Common myeloid progenitor, CD34-positive (primary cell): ENCODE results near the gene ENPP6.
"Not testable (repeated sequence)": the region's sequence is repeated elsewhere in the genome, so short reads cannot be mapped to it uniquely, and the experiment has no call there.

ENCODE experiments used
- CTCF ChIA-PET: fragments of 350-600 bp; sonication (Branson Sonifier 250); formaldehyde crosslinking; loops from one replicate; lab custom pipeline; 2021; ENCODE audit warnings: antibody characterized with exemption; lab: Charles Lee
- POLR2A ChIA-PET: fragments of 350-600 bp; sonication (Branson Sonifier 250); formaldehyde crosslinking; loops from one replicate; lab custom pipeline; 2021; ENCODE audit warnings: antibody characterized with exemption; lab: Charles Lee
- DNase-seq, 3 donors: peaks; one replicate each; pipeline versions ENCODE4 v3.0.0 to v3.0.0-alpha.2; 2013
- H3K27ac ChIP-seq, 2 experiments: 1 replicate in 1 of 2; 2 replicates in 1 of 2; pipeline ENCODE4 v1.7.0; 2013; ENCODE audit warnings: inconsistent platforms in 2 of 2, low read length in 2 of 2, mild to moderate bottlenecking in 2 of 2, low read depth in 1 of 2, moderate library complexity in 1 of 2; ENCODE audit not compliant: severe bottlenecking in 2 of 2, insufficient read depth in 1 of 2, poor library complexity in 1 of 2
- H3K27me3 ChIP-seq, 5 experiments: replicated peaks in 2 of 5; 1 replicate in 3 of 5; 2 replicates in 2 of 5; pipeline versions ENCODE4 v1.6.1 to v1.7.0; 2013; ENCODE audit warnings: low read length in 4 of 5, mild to moderate bottlenecking in 2 of 5, moderate library complexity in 2 of 5, inconsistent platforms in 1 of 5; ENCODE audit not compliant: insufficient read depth in 5 of 5, control insufficient read depth in 4 of 5
- H3K36me3 ChIP-seq, 4 experiments: 1 replicate in 2 of 4; 2 replicates in 2 of 4; pipeline versions ENCODE4 v1.6.1 to v1.7.0; 2013; ENCODE audit warnings: low read length in 3 of 4, control low read depth in 1 of 4, mild to moderate bottlenecking in 1 of 4; ENCODE audit not compliant: control insufficient read depth in 4 of 4, insufficient read depth in 4 of 4
- H3K4me1 ChIP-seq, 4 experiments: 1 replicate in 3 of 4; 2 replicates in 1 of 4; pipeline versions ENCODE4 v1.6.1 to v1.7.1; 2013; ENCODE audit warnings: low read length in 3 of 4, mild to moderate bottlenecking in 3 of 4, control low read depth in 1 of 4, inconsistent platforms in 1 of 4, moderate library complexity in 1 of 4; ENCODE audit not compliant: control insufficient read depth in 4 of 4, insufficient read depth in 4 of 4; ENCODE audit errors: control extremely low read depth in 1 of 4
- H3K4me3 ChIP-seq, 7 experiments: 1 replicate in 4 of 7; 2 replicates in 3 of 7; pipeline versions ENCODE4 v1.5.1 to v1.7.0; 2013; ENCODE audit warnings: mild to moderate bottlenecking in 7 of 7, low read length in 6 of 7, moderate library complexity in 6 of 7, inconsistent platforms in 2 of 7, low read depth in 2 of 7, control low read depth in 1 of 7; ENCODE audit not compliant: insufficient read depth in 4 of 7, control insufficient read depth in 1 of 7; ENCODE audit errors: extremely low read depth in 1 of 7
- H3K9me3 ChIP-seq, 5 experiments: 1 replicate in 4 of 5; 2 replicates in 1 of 5; pipeline versions ENCODE4 v1.6.1 to v1.7.1; 2013; ENCODE audit warnings: low read length in 4 of 5, mild to moderate bottlenecking in 2 of 5, inconsistent platforms in 1 of 5, low read depth in 1 of 5, moderate library complexity in 1 of 5; ENCODE audit not compliant: control insufficient read depth in 4 of 5, insufficient read depth in 2 of 5; ENCODE audit errors: control extremely low read depth in 1 of 5
- WGBS: methylation state at CpG from one replicate; pipeline ENCODE4 v1.1.5; 2013; ENCODE audit not compliant: insufficient coverage; 5-methylcytosine and 5-hydroxymethylcytosine counted together

Gene ENPP6

DNA sequence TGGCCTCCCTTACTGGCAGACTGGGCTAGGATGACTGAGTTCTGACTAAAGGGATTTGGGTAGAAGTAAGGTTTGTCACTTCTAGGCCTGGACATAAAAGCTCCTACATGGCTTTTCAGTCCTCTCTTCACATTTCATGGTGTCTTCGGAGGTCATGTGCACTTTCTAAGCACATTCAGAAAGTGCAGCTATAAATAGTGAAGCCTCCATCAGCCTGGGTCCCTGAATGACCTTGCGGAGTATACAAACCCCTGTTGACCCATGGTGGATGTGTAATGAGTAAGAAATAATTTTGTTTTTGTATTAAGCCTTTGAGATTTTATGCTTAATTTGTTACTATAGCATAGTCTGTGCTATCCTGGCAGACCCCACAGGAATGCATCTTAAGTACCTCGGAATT lies 158.6 kb downstream of the ENPP6 start:
- H3K4me3 ChIP-seq, result no peak overlapping the region
- H3K9me3 ChIP-seq, result no peaks in the 10 kb centered on the region
- H3K27ac ChIP-seq, result no peak overlapping the region
- no peaks in the 10 kb centered on the region for H3K36me3 ChIP-seq
- 100% methylated on average over 3 of the region's 3 CpGs for whole genome bisulfite sequencing
- ChIA-PET CTCF (no interaction called here), POLR2A (no interaction called here)
- H3K27me3 ChIP-seq, result no peaks in the 10 kb centered on the region
- no peaks in the 10 kb centered on the region for H3K4me1 ChIP-seq
- no peak for DNase-seq

DNA sequence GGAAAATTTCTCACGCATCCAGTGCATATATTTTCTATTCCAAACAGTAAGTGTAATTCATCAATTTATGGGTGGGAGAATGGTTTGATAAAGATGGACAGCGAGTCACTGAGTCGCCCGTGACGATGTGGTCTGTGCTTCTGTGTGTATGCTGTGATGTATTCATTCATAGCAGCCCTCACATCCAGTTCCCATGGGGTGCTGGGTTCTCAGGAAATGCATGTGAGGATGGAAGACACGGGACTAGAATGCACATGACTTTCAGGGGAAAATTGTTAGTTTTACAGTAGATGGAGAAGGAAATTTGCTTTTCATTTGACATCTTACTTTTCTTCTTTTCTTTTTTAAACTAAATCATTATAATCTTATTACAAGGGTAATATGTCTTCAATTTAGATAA lies 159.6 kb downstream of the ENPP6 start:
- Histone ChIP-seq H3K4me1 (no peaks in the 10 kb centered on the region), H3K27me3 (no peaks in the 10 kb centered on the region), H3K4me3 (no peak overlapping the region), H3K27ac (no peak overlapping the region), H3K9me3 (no peaks in the 10 kb centered on the region), H3K36me3 (no peaks in the 10 kb centered on the region)
- WGBS, result no CpG with 5 or more reads among the region's 6 CpGs
- no peak for DNase-seq
- POLR2A ChIA-PET, result no interaction called here
- CTCF ChIA-PET, result interaction anchor here (1.1 kb wide), 1 partner anchor 8 kb away, joined by 3 read pairs; no protein-coding TSS in a partner anchor

GRCh38 chr4:184056877-184057276 lies 160.8 kb downstream of the ENPP6 start:
- Histone ChIP-seq H3K4me1 (no peaks in the 10 kb centered on the region), H3K27ac (no peak overlapping the region), H3K27me3 (no peaks in the 10 kb centered on the region), H3K9me3 (no peaks in the 10 kb centered on the region), H3K36me3 (no peaks in the 10 kb centered on the region), H3K4me3 (no peak overlapping the region)
- WGBS, result 88% methylated on average over 10 of the region's 14 CpGs
- no peak for DNase-seq
- ChIA-PET CTCF (interaction anchor here (1.1 kb wide), 1 partner anchor 9 kb away, joined by 3 read pairs; no protein-coding TSS in a partner anchor), POLR2A (no interaction called here)

- Histone ChIP-seq H3K27ac (no peak overlapping the region), H3K9me3 (peaks cover 0 to 6% (median 0%) of the 10 kb centered on the region in 5 experiments), H3K4me3 (no peak overlapping the region), H3K4me1 (no peaks in the 10 kb centered on the region), H3K27me3 (no peaks in the 10 kb centered on the region), H3K36me3 (no peaks in the 10 kb centered on the region)
- DNase-seq, result no peak
- WGBS, result 98% methylated on average over 4 of the region's 5 CpGs
- ChIA-PET CTCF (no interaction called here), POLR2A (no interaction called here)
Measured at GRCh38 chr4:184053434-184053833, 164.2 kb downstream of the ENPP6 start.

- Histone ChIP-seq H3K36me3 (no peaks in the 10 kb centered on the region), H3K27me3 (no peaks in the 10 kb centered on the region), H3K9me3 (peaks cover 0 to 6% (median 1%) of the 10 kb centered on the region in 5 experiments), H3K4me1 (no peaks in the 10 kb centered on the region), H3K4me3 (no peak overlapping the region), H3K27ac (no peak overlapping the region)
- POLR2A ChIA-PET, result no interaction called here
- 93% methylated on average over 2 of the region's 2 CpGs for WGBS
- CTCF ChIA-PET, result interaction anchor here (0.7 to 1.2 kb wide), 2 partner anchors 23 to 43 kb away, joined by 3 read pairs; no protein-coding TSS in a partner anchor
- DNase-seq, result no peak
Measured at GRCh38 chr4:184052616-184053015, 165.1 kb downstream of the ENPP6 start.

- POLR2A ChIA-PET, H3K9me3 ChIP-seq, H3K36me3 ChIP-seq, CTCF ChIA-PET, H3K27me3 ChIP-seq, H3K4me1 ChIP-seq, H3K4me3 ChIP-seq, H3K27ac ChIP-seq, DNase-seq: not testable (repeated sequence)
- 97% methylated on average over 4 of the region's 4 CpGs for WGBS
Measured at GRCh38 chr4:184051262-184051661, 166.4 kb downstream of the ENPP6 start.

GRCh38 chr4:184046148-184046547 lies 171.5 kb downstream of the ENPP6 start:
- peak in 1 of 3 donors; percentile 10 for DNase-seq
- H3K36me3 ChIP-seq, result no peaks in the 10 kb centered on the region
- no CpG with 5 or more reads among the region's 1 CpG for WGBS
- no peaks in the 10 kb centered on the region for H3K4me1 ChIP-seq
- ChIA-PET CTCF (no interaction called here), POLR2A (no interaction called here)
- no peak overlapping the region for H3K4me3 ChIP-seq
- peaks cover 0 to 16% (median 5%) of the 10 kb centered on the region in 5 experiments for H3K9me3 ChIP-seq
- H3K27ac ChIP-seq, result no peak overlapping the region
- H3K27me3 ChIP-seq, result peaks cover 0 to 3% (median 0%) of the 10 kb centered on the region in 5 experiments
